K562 (cell line): ENCODE measurements around the gene CORO2A. TPM values are rescaled to one million over a fixed set of nuclear protein-coding genes. Genes with fewer than 3 reads are reported as not detected.
"Not testable (repeated sequence)": the region's sequence is repeated elsewhere in the genome, so short reads cannot be mapped to it uniquely, and the experiment has no call there.

Experiments
- ARNT ChIP-seq, 2 experiments: fragments of 450-650 bp; IDR thresholded peaks; 2 replicates each; pipeline ENCODE4 v1.6.1; 2016; ENCODE audit warnings: mild to moderate bottlenecking in 1 of 2
- BRD9 ChIP-seq: fragments of 450-650 bp; IDR thresholded peaks from 2 replicates; pipeline ENCODE4 v1.6.1; 2018; ENCODE audit warnings: low read depth; ENCODE audit not compliant: partially characterized antibody
- MEIS2 ChIP-seq: fragments of 450-650 bp; IDR thresholded peaks from 2 replicates; pipeline ENCODE4 v1.6.1; 2014; ENCODE audit warnings: mild to moderate bottlenecking; ENCODE audit not compliant: partially characterized antibody
- MNT ChIP-seq, 2 experiments: fragments of 450-650 bp; conservative IDR thresholded peaks; 2 replicates each; pipeline ENCODE4 v1.6.1; 2017; ENCODE audit warnings: mild to moderate bottlenecking in 2 of 2, moderate library complexity in 2 of 2
- NCOA1 ChIP-seq: fragments of 450-650 bp; IDR thresholded peaks from 2 replicates; pipeline ENCODE4 v1.6.1; 2016; ENCODE audit warnings: low read depth
- REST ChIP-seq, 2 experiments: fragments of 450-650 bp; formaldehyde crosslinking in 1 of 2; IDR thresholded peaks; 2 replicates each; pipeline versions ENCODE4 v1.4.0 to v1.6.1; 2014 to 2020; ENCODE audit warnings: mild to moderate bottlenecking in 2 of 2, borderline replicate concordance in 1 of 2, low read depth in 1 of 2
- SMARCA4 ChIP-seq: fragments of 450-650 bp; IDR thresholded peaks from 2 replicates; pipeline ENCODE4 v1.6.1; 2016
- TBL1XR1 ChIP-seq, 2 experiments: IDR thresholded peaks; 2 replicates each; pipeline ENCODE4 v1.6.1; 2012; ENCODE audit warnings: improper control_type of control experiment in 2 of 2, low read length in 2 of 2, mild to moderate bottlenecking in 1 of 2
- TRIM28 ChIP-seq: fragments of 450-650 bp; IDR thresholded peaks from 2 replicates; pipeline ENCODE4 v1.6.1; 2017
- ZNF316 ChIP-seq: fragments of 450-650 bp; IDR thresholded peaks from 2 replicates; pipeline ENCODE4 v1.6.1; 2016
- polyA plus RNA-seq, 8 experiments: library from polyadenylated mRNA; depleted of rRNA in 4 of 8; stranded (reverse) in 5 of 8; unstranded in 3 of 8; fragments of >200 nt; fragmentation: Nextera tagmentation in 2 of 8; fragmentation: Illumina TruSeq in 1 of 8; extraction: Ambion mirVana in 2 of 8; extraction: Trizol in 1 of 8; gene quantifications; 2 replicates each; pipeline versions ENCODE4 v1.2.1 to v1.2.3, GENCODE V29; 2011 to 2014; ENCODE audit warnings: inconsistent platforms in 1 of 8, missing spikeins in 1 of 8
- total RNA-seq, 7 experiments: library from RNA; depleted of rRNA in 6 of 7; stranded (reverse); fragments of >200 nt in 6 of 7; fragmentation: Illumina TruSeq in 2 of 7; extraction: Trizol in 2 of 7; gene quantifications; 2 replicates each; pipeline versions ENCODE4 v1.2.1 to v1.2.3, GENCODE V29; 2011 to 2021; ENCODE audit warnings: low replicate concordance in 1 of 7
- TF ChIP-seq, protein P1 (sequence below), 2 experiments: fragments of 150-350 bp in 1 of 2; IDR thresholded peaks; 2 replicates each; pipeline ENCODE4 v1.6.1; 2012 to 2016; ENCODE audit warnings: low read depth in 2 of 2, low read length in 2 of 2, mild to moderate bottlenecking in 1 of 2, moderate library complexity in 1 of 2
- TF ChIP-seq, protein P2 (sequence below): fragments of 450-650 bp; IDR thresholded peaks from 2 replicates; pipeline ENCODE4 v1.6.1; 2016; ENCODE audit warnings: low read depth, mild to moderate bottlenecking, moderate library complexity
- TF ChIP-seq, protein P3 (sequence below): sonication (generic); formaldehyde crosslinking; IDR thresholded peaks from 2 replicates; pipeline ENCODE4 v1.9.0; 2022; ENCODE audit warnings: mild to moderate bottlenecking, missing genetic modification reagents

Gene CORO2A
- total and polyA plus RNA-seq, 9 of the 15 experiments (the other 6 are each of a cell fraction or from before 2014, with no cell fraction given): 9.5 to 26.6 (median 18.0) TPM

GRCh38 chr9:98174502-98174918, 17.9 kb downstream of the CORO2A start (continued):
- TF ChIP-seq REST (IDR thresholded peaks at IDR 0.05; ENCODE audit: borderline replicate concordance): peak; percentile 75
- not testable (repeated sequence) for TF ChIP-seq REST (CRISPR knock-in tag; IDR thresholded peaks at IDR 0.05; ENCODE audit: low read depth)
- TF ChIP-seq, protein P1, sequence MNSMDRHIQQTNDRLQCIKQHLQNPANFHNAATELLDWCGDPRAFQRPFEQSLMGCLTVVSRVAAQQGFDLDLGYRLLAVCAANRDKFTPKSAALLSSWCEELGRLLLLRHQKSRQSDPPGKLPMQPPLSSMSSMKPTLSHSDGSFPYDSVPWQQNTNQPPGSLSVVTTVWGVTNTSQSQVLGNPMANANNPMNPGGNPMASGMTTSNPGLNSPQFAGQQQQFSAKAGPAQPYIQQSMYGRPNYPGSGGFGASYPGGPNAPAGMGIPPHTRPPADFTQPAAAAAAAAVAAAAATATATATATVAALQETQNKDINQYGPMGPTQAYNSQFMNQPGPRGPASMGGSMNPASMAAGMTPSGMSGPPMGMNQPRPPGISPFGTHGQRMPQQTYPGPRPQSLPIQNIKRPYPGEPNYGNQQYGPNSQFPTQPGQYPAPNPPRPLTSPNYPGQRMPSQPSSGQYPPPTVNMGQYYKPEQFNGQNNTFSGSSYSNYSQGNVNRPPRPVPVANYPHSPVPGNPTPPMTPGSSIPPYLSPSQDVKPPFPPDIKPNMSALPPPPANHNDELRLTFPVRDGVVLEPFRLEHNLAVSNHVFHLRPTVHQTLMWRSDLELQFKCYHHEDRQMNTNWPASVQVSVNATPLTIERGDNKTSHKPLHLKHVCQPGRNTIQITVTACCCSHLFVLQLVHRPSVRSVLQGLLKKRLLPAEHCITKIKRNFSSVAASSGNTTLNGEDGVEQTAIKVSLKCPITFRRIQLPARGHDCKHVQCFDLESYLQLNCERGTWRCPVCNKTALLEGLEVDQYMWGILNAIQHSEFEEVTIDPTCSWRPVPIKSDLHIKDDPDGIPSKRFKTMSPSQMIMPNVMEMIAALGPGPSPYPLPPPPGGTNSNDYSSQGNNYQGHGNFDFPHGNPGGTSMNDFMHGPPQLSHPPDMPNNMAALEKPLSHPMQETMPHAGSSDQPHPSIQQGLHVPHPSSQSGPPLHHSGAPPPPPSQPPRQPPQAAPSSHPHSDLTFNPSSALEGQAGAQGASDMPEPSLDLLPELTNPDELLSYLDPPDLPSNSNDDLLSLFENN (IDR thresholded peaks at IDR 0.05; ENCODE audit: low read depth in 2 of 2, low read length in 2 of 2): peak in 1 of 2 experiments; percentile 47; a peak in 1 of 4 replicates
- TF ChIP-seq TBL1XR1 (IDR thresholded peaks at IDR 0.05; ENCODE audit: low read length in 2 of 2): peak in 1 of 2 experiments; percentile 44; a peak in 1 of 4 replicates
- TF ChIP-seq MEIS2: peak; percentile 41
- TF ChIP-seq TRIM28: peak; percentile 73; the same call in 1 of the 2 replicates
- TF ChIP-seq SMARCA4: peak; percentile 73
- TF ChIP-seq ZNF316: peak; percentile 58; the same call in 1 of the 2 replicates
- peak in 1 of 2 experiments; percentile 48; a peak in 1 of 4 replicates for TF ChIP-seq ARNT (IDR thresholded peaks at IDR 0.05)
- TF ChIP-seq NCOA1: peak; percentile 77; the same call in 1 of the 2 replicates
- peak; percentile 36 to 55; a peak in 3 of 4 replicates for TF ChIP-seq MNT (conservative IDR thresholded peaks at IDR 0.05)
- TF ChIP-seq, protein P2, sequence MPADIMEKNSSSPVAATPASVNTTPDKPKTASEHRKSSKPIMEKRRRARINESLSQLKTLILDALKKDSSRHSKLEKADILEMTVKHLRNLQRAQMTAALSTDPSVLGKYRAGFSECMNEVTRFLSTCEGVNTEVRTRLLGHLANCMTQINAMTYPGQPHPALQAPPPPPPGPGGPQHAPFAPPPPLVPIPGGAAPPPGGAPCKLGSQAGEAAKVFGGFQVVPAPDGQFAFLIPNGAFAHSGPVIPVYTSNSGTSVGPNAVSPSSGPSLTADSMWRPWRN: 0 out of 2 replicates have a peak, but pooled peaks have one; percentile 26
- TF ChIP-seq, protein P3, sequence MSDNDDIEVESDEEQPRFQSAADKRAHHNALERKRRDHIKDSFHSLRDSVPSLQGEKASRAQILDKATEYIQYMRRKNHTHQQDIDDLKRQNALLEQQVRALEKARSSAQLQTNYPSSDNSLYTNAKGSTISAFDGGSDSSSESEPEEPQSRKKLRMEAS (CRISPR knock-in tag): peak; percentile 47; the same call in 1 of the 2 replicates
- TF ChIP-seq BRD9: peak; percentile 40
